Measurements from ENCODE around the gene UPF1. TPM values are rescaled to one million over a fixed set of nuclear protein-coding genes. Genes with fewer than 3 reads are reported as not detected.

Gene UPF1
- total RNA-seq, 1 donor from 2014 or later = 46.3 TPM

DNA sequence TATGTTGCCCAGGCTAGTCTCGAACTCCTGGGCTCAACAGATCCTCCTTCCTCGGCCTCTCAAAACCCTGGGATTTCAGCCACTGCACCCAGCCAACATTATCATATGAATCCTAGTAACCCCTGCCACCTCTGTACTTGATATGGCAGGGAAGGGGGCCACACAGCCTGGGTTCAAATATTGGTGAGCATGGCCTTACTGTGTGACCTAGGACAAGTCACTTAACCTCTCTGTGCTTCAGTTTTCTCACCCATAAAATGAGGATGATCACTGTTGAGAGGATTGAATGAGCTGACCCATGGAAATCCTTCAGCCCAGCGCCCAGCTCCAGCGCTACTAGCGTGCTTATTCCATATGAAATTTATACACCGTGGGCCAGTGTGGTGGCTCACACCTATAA lies 37.1 kb upstream of the UPF1 start:
- Mint-ChIP-seq H3K36me3 (ENCODE audit: unreplicated experiment) (peaks cover 4% of the 10 kb centered on the region), H3K4me3 (ENCODE audit: unreplicated experiment) (no peak overlapping the region), H3K27me3 (ENCODE audit: unreplicated experiment) (peaks cover 21% of the 10 kb centered on the region), H3K4me1 (ENCODE audit: low read depth, unreplicated experiment) (peaks cover 3% of the 10 kb centered on the region), H3K27ac (ENCODE audit: unreplicated experiment) (no peak overlapping the region), H3K9me3 (ENCODE audit: unreplicated experiment) (peaks cover 7% of the 10 kb centered on the region)
- TF ChIP-seq, protein P1, sequence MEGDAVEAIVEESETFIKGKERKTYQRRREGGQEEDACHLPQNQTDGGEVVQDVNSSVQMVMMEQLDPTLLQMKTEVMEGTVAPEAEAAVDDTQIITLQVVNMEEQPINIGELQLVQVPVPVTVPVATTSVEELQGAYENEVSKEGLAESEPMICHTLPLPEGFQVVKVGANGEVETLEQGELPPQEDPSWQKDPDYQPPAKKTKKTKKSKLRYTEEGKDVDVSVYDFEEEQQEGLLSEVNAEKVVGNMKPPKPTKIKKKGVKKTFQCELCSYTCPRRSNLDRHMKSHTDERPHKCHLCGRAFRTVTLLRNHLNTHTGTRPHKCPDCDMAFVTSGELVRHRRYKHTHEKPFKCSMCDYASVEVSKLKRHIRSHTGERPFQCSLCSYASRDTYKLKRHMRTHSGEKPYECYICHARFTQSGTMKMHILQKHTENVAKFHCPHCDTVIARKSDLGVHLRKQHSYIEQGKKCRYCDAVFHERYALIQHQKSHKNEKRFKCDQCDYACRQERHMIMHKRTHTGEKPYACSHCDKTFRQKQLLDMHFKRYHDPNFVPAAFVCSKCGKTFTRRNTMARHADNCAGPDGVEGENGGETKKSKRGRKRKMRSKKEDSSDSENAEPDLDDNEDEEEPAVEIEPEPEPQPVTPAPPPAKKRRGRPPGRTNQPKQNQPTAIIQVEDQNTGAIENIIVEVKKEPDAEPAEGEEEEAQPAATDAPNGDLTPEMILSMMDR (IDR thresholded peaks at IDR 0.05; ENCODE audit: partially characterized antibody, unreplicated experiment) = no peak
- DNase-seq = no peak

GRCh38 chr19:18795540-18795939 lies 36.2 kb upstream of the UPF1 start:
- H3K27ac Mint-ChIP-seq (ENCODE audit: unreplicated experiment) = no peak overlapping the region
- H3K9me3 Mint-ChIP-seq (ENCODE audit: unreplicated experiment) = peaks cover 4% of the 10 kb centered on the region
- peaks cover 4% of the 10 kb centered on the region for H3K36me3 Mint-ChIP-seq (ENCODE audit: unreplicated experiment)
- no peak for DNase-seq
- no peak overlapping the region for H3K4me3 Mint-ChIP-seq (ENCODE audit: unreplicated experiment)
- H3K27me3 Mint-ChIP-seq (ENCODE audit: unreplicated experiment) = peaks cover 16% of the 10 kb centered on the region
- TF ChIP-seq, protein P1 (IDR thresholded peaks at IDR 0.05; ENCODE audit: partially characterized antibody, unreplicated experiment) = no peak
- no peaks in the 10 kb centered on the region for H3K4me1 Mint-ChIP-seq (ENCODE audit: low read depth, unreplicated experiment)

DNA sequence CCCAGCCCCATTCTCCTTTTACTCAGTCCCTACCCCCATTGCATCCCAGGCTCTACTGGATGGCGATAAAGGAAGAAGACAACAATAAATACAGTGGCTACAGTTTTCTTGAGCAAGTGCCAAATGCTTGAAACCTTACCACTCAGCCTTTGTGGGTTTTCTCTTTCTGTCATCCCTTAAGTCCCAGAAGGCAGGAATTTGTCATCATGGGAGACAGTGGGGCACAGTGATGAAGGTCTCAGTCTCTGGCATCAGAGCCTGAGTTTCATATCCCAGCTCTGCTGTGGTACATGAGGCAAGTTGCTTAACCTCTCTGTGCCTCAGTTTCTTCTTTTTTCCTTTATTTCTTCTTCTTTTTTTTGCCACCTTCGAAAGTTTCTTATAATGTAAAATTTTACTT lies 35.5 kb upstream of the UPF1 start:
- H3K4me3 Mint-ChIP-seq (ENCODE audit: unreplicated experiment) = no peak overlapping the region
- peaks cover 4% of the 10 kb centered on the region for H3K36me3 Mint-ChIP-seq (ENCODE audit: unreplicated experiment)
- TF ChIP-seq, protein P1 (IDR thresholded peaks at IDR 0.05; ENCODE audit: partially characterized antibody, unreplicated experiment) = no peak
- peaks cover 4% of the 10 kb centered on the region for H3K9me3 Mint-ChIP-seq (ENCODE audit: unreplicated experiment)
- DNase-seq = no peak
- H3K4me1 Mint-ChIP-seq (ENCODE audit: low read depth, unreplicated experiment) = no peaks in the 10 kb centered on the region
- H3K27me3 Mint-ChIP-seq (ENCODE audit: unreplicated experiment) = peaks cover 16% of the 10 kb centered on the region
- H3K27ac Mint-ChIP-seq (ENCODE audit: unreplicated experiment) = no peak overlapping the region

DNA sequence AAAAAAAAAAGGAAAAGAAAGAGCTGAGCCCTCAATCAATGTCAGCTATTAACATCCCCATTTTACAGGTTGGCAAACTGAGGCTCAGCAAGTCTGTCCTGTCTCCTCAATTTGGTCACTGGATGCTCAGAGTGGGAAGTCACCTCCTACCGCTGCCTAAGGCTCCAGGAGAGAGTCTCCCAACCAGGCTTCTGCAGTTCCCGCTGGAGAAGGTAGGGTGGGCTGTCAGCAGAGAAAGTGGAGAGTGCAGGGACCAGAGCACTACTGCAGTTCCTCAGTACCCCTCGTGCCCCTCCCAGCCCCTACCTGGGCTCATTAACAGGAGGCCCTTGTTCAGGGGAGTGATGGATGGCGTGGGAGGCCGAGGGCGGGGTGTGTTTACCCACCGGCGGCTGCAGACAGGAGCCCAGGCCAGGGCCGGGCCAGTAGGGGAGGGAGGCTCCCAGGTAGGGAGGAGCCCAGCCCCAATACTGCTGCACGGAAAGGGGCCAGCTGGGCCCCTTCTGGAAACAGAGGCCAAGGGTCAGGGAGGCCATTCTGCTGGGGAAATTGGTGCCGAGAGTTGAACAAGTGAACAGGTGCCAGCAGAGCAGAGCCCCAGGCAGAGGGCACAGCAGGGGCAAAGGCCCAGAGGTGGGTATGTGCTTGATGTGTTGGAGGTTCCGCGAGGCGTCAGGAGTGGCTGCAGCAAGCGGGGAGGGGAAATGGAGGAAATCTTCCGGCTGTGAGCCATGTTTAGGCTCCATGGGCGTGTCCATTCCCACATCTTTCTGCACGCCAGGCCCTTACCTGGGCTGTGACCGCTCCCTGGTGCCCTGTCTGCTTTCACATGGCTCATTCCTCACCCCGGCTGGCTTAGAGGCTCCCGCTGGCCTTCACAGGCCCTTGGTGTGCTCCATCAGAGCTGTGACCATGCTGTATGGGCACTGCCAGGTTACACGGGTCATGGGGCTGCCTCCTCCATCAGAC lies 33.1 kb upstream of the UPF1 start:
- Mint-ChIP-seq H3K4me1 (ENCODE audit: low read depth, unreplicated experiment) (no peaks in the 10 kb centered on the region), H3K9me3 (ENCODE audit: unreplicated experiment) (peaks cover 2% of the 10 kb centered on the region), H3K27ac (ENCODE audit: unreplicated experiment) (no peak overlapping the region), H3K4me3 (ENCODE audit: unreplicated experiment) (no peak overlapping the region), H3K27me3 (ENCODE audit: unreplicated experiment) (peaks cover 11% of the 10 kb centered on the region), H3K36me3 (ENCODE audit: unreplicated experiment) (no peaks in the 10 kb centered on the region)
- DNase-seq = no peak
- TF ChIP-seq, protein P1 (IDR thresholded peaks at IDR 0.05; ENCODE audit: partially characterized antibody, unreplicated experiment) = no peak

GRCh38 chr19:18799389-18799970 lies 32.3 kb upstream of the UPF1 start:
- no peaks in the 10 kb centered on the region for H3K36me3 Mint-ChIP-seq (ENCODE audit: unreplicated experiment)
- H3K9me3 Mint-ChIP-seq (ENCODE audit: unreplicated experiment) = peaks cover 2% of the 10 kb centered on the region
- peaks cover 13% of the 10 kb centered on the region for H3K27me3 Mint-ChIP-seq (ENCODE audit: unreplicated experiment)
- H3K4me1 Mint-ChIP-seq (ENCODE audit: low read depth, unreplicated experiment) = no peaks in the 10 kb centered on the region
- no peak overlapping the region for H3K4me3 Mint-ChIP-seq (ENCODE audit: unreplicated experiment)
- H3K27ac Mint-ChIP-seq (ENCODE audit: unreplicated experiment) = no peak overlapping the region
- TF ChIP-seq, protein P1 (IDR thresholded peaks at IDR 0.05; ENCODE audit: partially characterized antibody, unreplicated experiment) = no peak
- DNase-seq = no peak

All from glutamatergic neuron (in vitro differentiated cells).